GM12872 (cell line): Measurements from ENCODE around the gene LITAF.

Experiments used
- TF ChIP-seq, protein P1 (sequence below): IDR thresholded peaks from 3 replicates; pipeline ENCODE4 v1.5.1; 2011; ENCODE audit warnings: low read depth, mild to moderate bottlenecking, low read length, moderate library complexity; ENCODE audit not compliant: insufficient read depth

Gene LITAF

DNA sequence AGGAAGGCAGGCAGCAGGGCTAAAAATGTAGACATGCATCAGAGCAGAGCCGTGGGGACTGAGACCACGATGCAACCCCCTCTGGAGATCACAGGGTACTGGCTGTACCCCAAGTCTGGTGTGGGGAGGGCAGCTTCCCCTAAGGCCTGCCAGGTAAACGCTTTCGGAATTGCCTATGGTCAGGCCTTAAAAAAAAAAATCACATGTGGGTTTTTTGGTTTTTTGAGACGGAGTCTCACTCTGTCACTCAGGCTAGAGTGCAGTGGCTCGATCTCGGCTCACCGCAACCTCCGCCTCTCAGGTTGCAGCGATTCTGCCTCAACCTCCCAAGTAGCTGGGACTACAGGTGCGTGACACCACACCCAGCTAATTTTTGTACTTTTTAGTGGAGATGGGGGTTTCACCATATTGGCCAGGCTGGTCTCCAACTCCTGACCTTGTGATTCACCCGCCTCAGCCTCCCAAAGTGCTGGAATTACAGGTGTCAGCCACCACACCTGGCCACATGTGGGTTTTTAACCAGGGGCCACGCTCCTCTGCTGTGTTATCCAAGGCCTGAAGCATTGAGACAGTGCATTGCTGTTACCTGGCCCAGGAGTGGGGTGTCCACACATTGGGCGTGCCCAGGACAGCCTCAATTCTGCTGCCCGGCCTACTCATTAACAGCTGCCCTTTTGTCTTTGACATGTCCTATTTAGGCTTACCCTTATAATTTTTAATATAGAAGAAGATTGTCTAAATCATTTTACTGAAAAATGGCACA is 50.4 kb downstream of the LITAF start:
- TF ChIP-seq, protein P1, sequence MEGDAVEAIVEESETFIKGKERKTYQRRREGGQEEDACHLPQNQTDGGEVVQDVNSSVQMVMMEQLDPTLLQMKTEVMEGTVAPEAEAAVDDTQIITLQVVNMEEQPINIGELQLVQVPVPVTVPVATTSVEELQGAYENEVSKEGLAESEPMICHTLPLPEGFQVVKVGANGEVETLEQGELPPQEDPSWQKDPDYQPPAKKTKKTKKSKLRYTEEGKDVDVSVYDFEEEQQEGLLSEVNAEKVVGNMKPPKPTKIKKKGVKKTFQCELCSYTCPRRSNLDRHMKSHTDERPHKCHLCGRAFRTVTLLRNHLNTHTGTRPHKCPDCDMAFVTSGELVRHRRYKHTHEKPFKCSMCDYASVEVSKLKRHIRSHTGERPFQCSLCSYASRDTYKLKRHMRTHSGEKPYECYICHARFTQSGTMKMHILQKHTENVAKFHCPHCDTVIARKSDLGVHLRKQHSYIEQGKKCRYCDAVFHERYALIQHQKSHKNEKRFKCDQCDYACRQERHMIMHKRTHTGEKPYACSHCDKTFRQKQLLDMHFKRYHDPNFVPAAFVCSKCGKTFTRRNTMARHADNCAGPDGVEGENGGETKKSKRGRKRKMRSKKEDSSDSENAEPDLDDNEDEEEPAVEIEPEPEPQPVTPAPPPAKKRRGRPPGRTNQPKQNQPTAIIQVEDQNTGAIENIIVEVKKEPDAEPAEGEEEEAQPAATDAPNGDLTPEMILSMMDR, result no peak

DNA sequence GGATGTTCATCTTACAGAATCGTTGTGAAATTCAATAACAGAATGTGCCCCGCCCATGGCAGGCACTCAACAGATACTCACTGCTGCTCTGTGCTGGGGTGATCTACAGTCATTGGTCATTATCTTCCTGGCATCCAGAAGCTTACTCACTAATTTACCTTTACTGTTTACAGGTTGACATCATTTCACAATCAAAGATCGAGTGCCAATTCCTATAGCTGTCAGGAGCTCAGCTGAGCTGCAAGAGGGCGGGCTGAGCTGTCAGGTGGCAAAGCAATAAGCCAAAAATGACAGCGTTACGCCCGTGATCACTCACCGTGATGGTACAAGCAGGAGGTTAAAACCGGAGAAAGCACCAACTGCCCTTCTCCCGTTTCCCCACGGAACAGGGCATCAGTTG is 51.2 kb downstream of the LITAF start:
- TF ChIP-seq, protein P1, result no peak

DNA sequence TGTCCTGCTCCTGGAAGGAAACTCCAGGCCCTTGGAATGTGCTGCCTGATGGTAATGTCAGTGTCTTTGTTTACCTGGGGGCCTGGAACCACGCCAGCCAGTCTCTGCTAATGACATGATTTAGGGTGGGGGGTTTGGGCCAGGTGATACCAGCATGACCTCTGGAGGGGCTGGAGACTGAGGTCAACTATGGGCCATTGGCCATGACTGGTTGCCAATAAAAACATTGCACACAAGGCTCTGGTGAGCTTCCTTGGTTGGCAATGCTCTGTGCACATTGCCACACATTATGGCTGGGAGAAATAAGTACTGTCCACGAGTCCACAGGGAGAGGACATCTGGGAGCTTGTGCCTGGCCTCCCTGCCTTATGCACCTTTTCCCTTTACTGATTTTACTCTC is 52.5 kb downstream of the LITAF start:
- TF ChIP-seq, protein P1, result no peak

DNA sequence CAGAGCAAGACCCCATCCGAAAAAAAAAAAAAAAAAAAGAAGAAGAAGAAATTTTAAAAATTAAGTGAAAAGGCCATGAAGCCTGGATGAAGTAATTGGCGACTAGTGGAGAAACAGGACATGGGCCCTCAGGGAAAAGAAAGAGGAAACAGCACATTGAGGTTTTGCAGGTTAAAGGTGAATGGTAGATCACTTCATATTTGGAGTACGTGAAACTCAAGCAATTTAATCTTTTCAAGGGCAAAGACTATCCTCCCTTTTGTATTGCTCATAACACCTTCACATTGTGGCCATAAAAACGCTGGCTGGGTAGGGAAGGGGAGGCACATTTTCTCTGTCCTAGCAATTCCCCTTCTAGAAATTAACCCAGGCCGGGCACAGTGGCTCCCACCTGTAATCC is 53.1 kb downstream of the LITAF start:
- TF ChIP-seq, protein P1, result no peak

DNA sequence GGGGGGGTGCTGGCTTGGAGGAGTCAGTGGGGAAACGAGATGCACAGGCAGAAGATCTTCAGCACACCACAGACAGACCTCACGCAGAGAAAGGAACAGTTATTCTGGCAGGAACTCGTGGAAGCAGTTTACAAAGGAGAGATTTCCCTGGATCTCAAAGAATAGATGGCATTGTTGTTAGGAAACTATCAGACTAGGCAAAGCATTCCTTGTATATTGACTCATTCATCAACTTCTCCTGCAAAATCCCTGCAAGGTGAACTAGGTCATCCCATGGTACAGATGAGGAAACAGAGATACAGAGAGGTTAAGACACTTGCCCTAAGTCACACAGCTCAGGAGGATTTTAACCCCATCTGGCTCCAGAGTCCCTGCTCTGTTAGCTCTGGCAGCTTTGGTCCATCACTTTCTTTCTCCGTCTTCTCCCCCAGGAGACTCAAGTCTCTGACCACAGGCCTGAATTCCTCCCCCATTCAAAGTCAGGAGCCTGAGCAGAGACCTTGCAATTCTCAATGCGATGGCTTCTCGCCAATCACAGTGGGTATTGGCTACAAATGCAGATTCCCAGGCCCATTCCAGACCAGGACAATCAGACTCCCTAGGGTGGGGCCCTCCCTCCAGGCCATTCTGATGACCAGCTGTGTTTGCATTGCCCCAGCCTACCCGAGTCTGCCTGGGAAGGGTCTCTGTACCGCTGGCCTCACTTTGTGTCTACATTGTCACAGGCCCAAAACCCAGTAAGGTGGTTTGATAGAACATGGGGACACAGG is 56.4 kb downstream of the LITAF start:
- TF ChIP-seq, protein P1, result no peak

DNA sequence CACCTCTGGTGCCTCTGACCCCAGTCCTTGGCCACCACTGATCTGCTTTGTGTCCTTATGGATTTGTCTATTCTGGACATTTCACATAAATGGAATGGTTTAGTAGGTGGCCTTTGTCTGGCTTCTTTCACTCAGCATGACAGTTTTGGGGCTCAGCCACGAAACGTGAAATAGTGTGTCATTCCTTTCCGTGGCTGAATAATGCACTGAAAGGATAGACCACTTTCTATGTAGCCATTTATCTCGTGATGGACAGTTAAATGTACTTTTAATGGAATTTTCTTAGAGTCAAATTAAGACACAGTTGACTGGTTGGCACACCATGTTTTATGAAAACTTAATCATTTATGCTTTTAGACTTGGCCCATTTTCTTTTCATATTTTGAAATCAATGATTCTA is 57.4 kb downstream of the LITAF start:
- TF ChIP-seq, protein P1, result no peak

DNA sequence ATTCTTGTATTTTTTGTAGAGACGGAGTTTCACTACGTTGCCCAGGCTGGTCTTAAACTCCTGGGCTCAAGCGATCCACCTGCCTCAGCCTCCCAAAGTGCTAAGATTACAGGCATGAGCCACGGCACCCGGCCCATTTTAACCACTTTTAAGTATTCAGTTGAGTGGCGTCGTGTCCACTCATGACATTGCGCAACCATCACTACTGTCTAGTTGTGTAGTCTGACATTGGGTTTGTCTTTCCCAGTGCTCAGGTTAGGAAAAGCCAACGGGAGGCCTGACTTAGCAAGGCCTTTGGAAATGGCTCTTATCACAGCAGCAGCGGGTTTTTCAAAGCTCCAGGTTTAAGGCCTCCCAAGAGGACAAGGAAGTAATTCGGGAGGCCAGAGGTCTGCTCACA is 58.7 kb downstream of the LITAF start:
- TF ChIP-seq, protein P1, result no peak
